GM19099 (cell line): ENCODE results near the gene KLHL5.

Experiments used
- POLR2A ChIP-seq: IDR thresholded peaks from 3 replicates; pipeline ENCODE4 v1.6.1; 2011; ENCODE audit warnings: low read depth; ENCODE audit not compliant: insufficient read length; ENCODE audit errors: extremely low read depth

KLHL5 gene

DNA sequence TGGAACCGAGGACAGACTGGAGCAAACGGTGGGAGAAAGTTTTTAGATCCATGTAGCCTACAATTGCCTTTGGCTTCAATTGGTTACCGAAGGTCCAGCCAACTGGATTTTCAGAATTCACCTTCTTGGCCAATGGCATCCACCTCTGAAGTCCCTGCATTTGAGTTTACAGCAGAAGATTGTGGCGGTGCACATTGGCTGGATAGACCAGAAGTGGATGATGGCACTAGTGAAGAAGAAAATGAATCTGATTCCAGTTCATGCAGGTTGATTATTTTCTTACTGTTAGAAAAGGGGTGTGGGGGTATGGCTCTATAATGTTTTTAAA lies 702 bp downstream of the KLHL5 start:
- TF ChIP-seq POLR2A, result no peak

DNA sequence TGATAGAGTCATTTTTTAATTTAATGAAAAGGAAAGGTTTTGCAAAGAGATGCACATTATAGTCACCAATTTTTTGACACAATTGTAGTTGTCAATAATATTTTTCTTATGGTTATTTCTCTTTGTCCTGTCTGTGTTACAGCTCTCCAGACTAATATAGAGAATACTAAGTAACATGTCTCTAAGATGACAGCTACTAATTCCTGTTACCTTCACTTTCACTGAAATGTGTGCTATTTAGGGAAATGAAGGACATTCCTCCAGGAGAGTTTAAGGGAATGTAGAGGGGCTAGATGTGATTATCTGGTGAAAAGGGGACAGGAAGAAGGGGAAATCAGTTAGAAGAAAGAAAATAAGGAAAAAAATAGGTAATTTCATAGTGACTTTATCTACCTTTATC lies 1.4 kb downstream of the KLHL5 start:
- no peak for TF ChIP-seq POLR2A

DNA sequence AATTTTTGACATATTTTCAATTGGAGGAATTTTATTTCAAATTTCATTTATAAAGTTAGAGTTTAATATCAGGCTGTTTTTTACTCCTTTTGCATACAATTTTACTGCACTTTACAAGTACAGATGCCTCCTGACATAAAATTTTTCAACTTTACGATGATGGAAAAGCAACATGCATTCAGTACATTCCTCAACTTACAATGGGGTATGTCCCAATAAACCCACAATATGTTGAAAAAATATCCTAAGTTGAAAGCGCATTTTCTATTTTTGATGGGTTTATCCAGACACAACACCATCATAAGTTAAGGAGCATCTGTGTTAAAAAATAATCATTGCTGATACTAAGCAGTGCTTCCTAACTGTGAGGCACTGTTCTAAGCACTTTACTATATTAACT lies 4.3 kb downstream of the KLHL5 start:
- no peak for TF ChIP-seq POLR2A

DNA sequence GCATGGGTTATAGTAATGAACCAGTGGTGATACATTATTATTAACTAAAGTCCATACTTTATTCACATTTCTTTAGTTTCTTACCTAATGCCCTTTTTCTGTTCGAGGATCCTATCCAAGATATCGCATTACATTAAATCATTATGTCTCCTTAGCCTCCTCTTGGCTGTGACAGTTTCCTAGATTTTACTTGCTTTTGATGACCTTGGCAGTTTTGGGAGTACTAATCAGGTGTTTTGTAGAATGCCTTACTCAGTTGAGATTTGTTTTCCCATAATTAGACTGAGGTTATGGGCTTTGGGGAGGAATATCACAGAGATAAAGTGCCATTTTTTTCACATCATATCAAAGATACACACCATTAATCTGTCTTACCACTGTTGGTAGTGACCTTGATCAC lies 5.0 kb downstream of the KLHL5 start:
- no peak for TF ChIP-seq POLR2A

DNA sequence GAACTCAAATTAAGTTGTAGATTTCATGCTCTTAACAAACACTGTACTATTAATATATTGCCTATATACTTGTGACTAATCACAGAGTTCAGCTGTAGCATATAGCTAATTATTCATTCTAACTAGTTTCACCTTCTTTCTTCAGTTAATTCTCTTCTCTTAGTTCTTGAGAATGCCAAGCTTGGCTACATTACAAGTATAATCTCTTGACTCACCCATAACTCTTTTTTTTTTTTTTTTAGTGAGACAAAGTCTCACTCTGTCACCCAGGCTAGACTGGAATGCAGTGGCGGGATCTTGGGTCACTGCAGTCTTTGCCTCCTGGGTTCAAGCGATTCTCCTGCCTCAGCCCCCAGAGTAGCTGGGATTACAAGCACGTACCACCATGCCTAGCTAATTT lies 5.4 kb downstream of the KLHL5 start:
- no peak for TF ChIP-seq POLR2A

DNA sequence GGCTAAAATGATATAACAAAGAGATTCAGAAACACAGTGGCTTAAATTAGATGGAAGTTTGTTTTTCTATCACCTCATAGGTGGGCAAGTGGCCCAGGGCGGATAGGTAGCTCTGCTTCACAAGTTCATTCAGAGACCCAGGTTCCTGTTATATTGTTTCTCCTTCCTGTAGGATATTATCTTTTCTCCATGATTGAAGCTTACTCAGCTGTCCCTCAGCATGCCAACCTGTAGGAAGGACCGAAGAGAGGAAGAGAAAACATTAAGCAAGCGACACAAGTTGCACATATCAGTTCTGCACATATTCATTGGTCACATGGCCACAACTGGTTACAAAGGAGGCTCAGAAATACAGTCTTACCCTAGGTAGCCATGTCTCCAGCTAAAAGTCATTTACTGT lies 6.9 kb downstream of the KLHL5 start:
- TF ChIP-seq POLR2A, result no peak

DNA sequence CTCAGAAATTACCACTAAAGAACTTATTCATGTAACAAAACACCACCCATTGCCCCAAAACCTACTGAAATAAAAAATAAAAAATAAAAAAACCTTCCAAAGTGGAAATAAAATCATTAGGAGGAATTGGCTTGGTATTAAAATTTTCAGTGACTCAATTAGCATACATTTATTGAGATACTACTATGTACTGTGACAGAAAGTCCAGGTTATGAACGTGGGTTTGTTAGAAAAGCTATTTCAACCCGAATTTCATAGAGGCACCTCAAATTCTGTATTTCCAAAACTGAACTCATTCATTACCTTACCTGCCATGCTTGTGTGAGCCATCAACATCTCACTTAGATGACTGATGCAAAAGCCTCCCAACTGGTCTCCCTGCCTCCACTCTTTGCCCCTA lies 16.8 kb downstream of the KLHL5 start:
- no peak for TF ChIP-seq POLR2A

DNA sequence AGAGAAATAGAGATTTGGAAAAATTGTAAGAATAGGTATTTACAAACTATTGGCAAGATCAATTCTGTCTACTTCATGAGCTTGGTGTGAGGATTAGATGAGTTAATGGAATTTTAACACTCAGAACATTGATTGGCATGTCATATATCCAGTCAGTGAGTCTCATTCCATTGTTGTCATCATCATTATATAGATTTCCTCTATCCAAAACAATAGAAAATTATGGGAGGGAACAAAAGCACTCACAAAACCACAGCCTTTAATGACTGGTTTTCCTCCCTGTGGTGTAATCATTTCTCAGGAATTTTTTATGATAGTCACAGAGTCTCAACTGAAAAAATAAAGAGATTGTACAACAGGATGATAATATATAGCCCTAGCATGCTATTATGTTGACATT lies 21.1 kb downstream of the KLHL5 start:
- no peak for TF ChIP-seq POLR2A

DNA sequence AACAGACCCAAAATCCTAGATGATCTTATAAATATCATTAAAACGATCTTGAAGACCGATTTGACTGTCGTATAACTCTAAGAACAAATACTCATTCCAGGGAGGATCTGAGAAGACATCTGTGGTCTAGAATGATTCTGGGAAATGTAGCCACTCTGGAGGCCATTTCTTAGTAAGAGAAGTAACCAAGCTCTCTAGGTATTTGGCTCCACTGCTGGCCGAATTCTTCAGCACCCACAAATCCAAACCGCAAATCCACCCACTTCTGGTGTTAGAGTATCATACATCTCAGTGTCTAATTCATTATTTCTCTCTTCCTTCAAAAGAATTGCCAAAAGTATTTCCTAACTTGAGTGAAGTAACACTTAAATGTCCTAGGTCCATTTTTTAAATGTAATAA lies 23.9 kb downstream of the KLHL5 start:
- TF ChIP-seq POLR2A, result no peak

DNA sequence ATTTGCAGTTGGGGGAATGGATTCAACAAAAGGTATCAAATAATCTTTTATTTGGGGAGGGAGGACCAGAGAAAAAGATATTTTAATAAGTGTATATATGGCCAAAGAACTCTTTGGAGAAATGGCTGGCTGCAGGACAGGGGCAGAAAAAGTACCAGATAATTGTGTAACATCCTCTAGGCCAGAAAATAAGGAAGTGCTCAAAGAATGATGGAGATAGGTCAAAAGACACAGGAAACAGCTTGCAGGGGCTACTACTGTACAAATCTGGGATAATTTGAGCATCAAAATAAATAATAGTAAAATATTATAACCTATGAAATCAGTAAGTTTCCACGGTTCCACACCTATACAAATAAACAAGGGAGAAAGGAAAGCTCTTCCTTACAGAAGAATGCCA lies 34.8 kb downstream of the KLHL5 start:
- TF ChIP-seq POLR2A, result no peak

DNA sequence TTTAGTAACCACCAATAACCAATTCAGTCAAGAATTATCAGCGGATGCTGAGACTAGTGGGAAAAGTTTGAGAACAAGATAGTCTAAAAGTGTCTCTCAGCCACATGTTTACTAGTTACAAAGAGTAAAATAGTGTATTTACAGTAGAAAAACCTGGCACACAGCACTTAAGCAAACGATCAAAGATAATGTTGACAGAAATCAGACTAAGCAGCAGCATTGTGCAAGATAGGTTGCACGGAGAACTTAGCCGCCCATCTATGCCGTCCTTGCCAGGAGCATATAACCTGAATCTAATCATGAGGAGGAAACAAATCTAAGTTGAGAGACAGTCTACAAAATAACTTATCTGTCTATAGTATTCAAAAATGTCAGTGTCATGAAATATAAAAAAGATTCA lies 35.3 kb downstream of the KLHL5 start:
- no peak for TF ChIP-seq POLR2A

DNA sequence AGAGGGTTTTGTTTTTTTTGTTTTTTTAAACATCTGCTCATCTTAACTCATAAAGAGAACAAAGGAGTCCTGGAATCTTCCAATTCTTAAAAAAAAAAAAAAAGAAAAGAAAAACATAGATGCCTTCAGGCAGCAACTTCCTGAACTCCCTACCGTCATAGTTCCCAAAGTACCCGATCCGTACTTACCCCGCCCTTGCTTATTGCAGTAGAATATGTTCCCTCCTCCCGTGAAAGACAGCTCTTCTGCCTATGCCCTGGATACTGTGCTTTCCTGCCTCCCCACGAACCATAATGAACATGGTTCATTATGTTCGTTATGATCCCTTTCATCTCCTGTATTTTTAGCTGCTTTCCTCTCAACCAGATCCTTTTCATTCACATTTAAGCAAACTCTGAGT lies 40.3 kb downstream of the KLHL5 start:
- no peak for TF ChIP-seq POLR2A

DNA sequence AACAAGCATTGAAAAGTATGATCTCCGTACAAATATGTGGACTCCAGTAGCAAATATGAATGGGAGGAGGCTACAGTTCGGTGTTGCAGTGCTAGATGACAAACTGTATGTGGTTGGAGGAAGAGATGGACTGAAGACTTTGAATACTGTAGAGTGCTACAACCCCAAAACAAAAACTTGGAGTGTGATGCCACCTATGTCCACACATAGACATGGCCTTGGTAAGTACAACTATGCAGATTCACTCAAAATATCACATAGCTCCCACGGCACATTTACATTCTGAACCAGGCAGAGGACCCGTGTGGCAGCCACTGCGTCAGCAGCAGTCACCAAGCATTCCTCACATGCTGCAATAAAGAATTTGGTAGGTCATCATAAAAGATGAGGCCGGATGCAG lies 41.3 kb downstream of the KLHL5 start:
- TF ChIP-seq POLR2A, result no peak

DNA sequence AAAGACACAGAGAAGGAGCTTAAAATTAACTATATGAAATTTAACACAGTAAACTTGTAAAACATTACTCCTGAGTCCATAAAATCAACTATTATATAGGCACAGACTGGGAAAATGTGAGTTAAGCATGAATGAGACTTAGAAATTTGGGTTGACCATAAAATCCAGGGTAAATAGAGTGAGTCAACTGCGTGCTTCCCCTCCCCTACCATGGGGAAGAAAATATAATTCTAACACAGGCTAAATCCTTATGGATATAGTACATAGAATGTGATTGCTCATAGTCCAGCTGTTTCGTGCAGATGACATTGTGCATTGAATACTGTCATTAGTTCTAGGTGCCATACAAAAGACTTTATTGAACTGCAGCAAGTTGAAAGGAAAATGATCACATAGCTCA lies 42.2 kb downstream of the KLHL5 start:
- no peak for TF ChIP-seq POLR2A

DNA sequence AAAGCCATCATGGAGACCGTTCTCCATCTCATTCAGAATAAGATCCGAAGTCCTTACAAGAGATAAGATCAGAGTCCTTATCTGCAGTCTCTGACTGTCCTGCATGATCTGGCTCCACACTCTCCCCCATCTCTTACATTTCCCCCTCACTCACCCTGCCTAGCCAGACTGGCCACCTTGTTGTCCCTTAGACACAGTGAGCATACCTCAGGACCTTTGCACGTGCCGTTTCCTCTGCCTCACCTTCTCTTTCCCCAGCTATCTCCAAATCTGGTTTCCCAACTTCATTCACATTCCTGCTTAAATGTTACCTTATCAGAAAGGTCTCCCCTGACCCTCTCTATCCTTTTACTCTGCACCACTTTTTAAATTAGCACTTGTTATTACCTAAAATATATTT lies 44.0 kb downstream of the KLHL5 start:
- no peak for TF ChIP-seq POLR2A

DNA sequence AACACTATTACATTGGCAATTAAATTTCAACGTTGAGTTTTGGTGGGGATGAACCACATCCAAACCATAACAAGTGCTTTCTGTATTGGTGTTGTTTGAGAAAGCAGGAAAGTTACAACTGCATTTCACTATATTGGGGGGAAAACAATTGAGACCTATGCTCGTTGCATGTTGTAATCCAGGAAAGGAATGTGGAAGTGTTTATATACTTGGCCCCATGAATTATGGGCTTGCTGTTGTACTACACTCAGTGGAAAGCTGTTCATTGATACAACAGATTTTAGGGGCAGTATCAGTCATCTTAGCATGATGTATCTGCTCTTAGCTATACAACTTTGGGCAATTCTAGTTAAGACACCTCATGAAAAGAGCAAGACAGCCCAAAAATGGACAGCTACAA lies 52.4 kb downstream of the KLHL5 start:
- TF ChIP-seq POLR2A, result no peak

DNA sequence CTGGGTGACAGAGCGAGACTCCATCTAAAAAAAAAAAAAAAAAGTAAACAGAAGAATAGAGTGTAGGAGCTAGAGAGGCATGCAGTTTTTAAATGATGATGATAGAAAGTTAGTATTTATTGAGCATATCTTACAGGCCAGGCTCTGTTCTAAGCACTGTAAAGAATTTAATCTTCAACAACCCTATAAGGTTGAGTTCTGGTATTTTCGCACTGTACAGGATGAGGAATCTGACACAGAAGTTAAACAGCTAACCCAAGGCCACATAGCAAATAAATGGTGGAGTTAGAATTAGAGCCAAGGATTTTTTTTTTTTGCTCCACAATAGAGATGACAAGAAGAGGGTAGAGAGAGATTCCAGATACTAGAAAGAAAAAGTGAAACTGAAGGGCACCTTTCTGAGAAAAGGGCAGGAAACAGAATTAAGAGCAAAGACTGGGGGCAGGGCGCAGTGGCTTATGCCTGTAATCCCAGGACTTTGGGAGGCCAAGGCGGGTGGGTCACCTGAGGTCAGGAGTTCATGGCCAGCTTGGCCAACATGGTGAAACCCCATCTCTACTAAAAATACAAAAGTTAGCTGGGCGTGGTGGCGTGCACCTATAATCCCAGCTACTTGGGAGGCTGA lies 56.1 kb downstream of the KLHL5 start:
- no peak for TF ChIP-seq POLR2A
